PC-3 (cell line): ENCODE measurements around the gene SH3RF1. TPM values are rescaled to one million over a fixed set of nuclear protein-coding genes. Genes with fewer than 3 reads are reported as not detected.

Experiments used
- ATAC-seq: fragments of 200-7000 bp; cut with Tn5 transposase; 2 replicates; pipeline ENCODE4 v1.9.1; 2020; ENCODE audit warnings: mild to moderate bottlenecking, moderate library complexity
- BruUV-seq: library from RNA; stranded (reverse); fragments of 400-500 nt; replicated peaks from 2 replicates; lab custom pipeline; 2021; lab: Mats Ljungman, UMichigan
- CTCF ChIA-PET: fragments of 300-600 bp; sonication (Branson Sonifier 250); formaldehyde crosslinking; loops from one replicate; lab custom pipeline; 2022; ENCODE audit warnings: antibody characterized with exemption; lab: Charles Lee
- POLR2A ChIA-PET: fragments of 300-600 bp; sonication (Branson Sonifier 250); formaldehyde crosslinking; loops from one replicate; lab custom pipeline; 2022; ENCODE audit warnings: antibody characterized with exemption; ENCODE audit not compliant: unreplicated experiment; lab: Charles Lee
- DNase-seq: peaks from one replicate; pipeline ENCODE4 v3.0.0-alpha.2; 2015
- H2AFZ ChIP-seq: fragments of 300-600 bp; sonication (generic); 2 replicates; pipeline ENCODE4 v1.6.0; 2016; ENCODE audit warnings: antibody characterized with exemption, low read length
- H3F3A ChIP-seq: fragments of 300-600 bp; sonication (generic); one replicate; pipeline ENCODE4 v1.6.0; 2017; ENCODE audit warnings: antibody characterized with exemption, low read length, control low read depth, mild to moderate bottlenecking; ENCODE audit not compliant: unreplicated experiment
- H3K27ac ChIP-seq: fragments of 300-600 bp; sonication (generic); 2 replicates; pipeline ENCODE4 v1.5.1; 2016; ENCODE audit warnings: mild to moderate bottlenecking, low read length
- H3K27me3 ChIP-seq: fragments of 300-600 bp; sonication (generic); 2 replicates; pipeline ENCODE4 v1.6.1; 2016; ENCODE audit warnings: low read length, mixed read lengths
- H3K36me3 ChIP-seq: fragments of 300-600 bp; sonication (generic); 2 replicates; pipeline ENCODE4 v1.6.1; 2016; ENCODE audit warnings: low read depth, mixed run types, low read length, mixed read lengths
- H3K4me1 ChIP-seq: fragments of 300-600 bp; sonication (generic); 2 replicates; pipeline ENCODE4 v1.5.1; 2016; ENCODE audit warnings: low read length; ENCODE audit not compliant: insufficient read depth
- H3K4me2 ChIP-seq: fragments of 300-600 bp; sonication (generic); 2 replicates; pipeline ENCODE4 v1.6.0; 2016; ENCODE audit warnings: low read length
- H3K4me3 ChIP-seq: fragments of 300-600 bp; sonication (generic); 2 replicates; pipeline ENCODE4 v1.5.1; 2016; ENCODE audit warnings: mild to moderate bottlenecking, low read length, mixed read lengths
- H3K79me2 ChIP-seq: fragments of 300-600 bp; sonication (generic); 2 replicates; pipeline ENCODE4 v1.6.1; 2017; ENCODE audit warnings: low read length, mixed read lengths
- H3K9ac ChIP-seq: fragments of 300-600 bp; sonication (generic); 2 replicates; pipeline ENCODE4 v1.6.0; 2016; ENCODE audit warnings: mild to moderate bottlenecking, low read length
- H3K9me2 ChIP-seq: fragments of 300-600 bp; sonication (generic); replicated peaks from 2 replicates; pipeline ENCODE4 v1.6.1; 2016; ENCODE audit warnings: mixed run types, low read length, mixed read lengths
- H3K9me3 ChIP-seq: fragments of 300-600 bp; sonication (generic); 2 replicates; pipeline ENCODE4 v1.6.1; 2016; ENCODE audit warnings: low read length, mixed read lengths
- H4K20me1 ChIP-seq: fragments of 300-600 bp; sonication (generic); 2 replicates; pipeline ENCODE4 v1.6.1; 2016; ENCODE audit warnings: low read length, mixed read lengths
- CTCF ChIP-seq: fragments of 300-600 bp; sonication (generic); conservative IDR thresholded peaks from 2 replicates; pipeline ENCODE4 v1.5.1; 2017; ENCODE audit warnings: antibody characterized with exemption, low read depth, mild to moderate bottlenecking, low read length
- EZH2 ChIP-seq: fragments of 300-600 bp; sonication (generic); IDR thresholded peaks from one replicate; pipeline ENCODE4 v1.6.1; 2017; ENCODE audit warnings: antibody characterized with exemption, mild to moderate bottlenecking, low read length; ENCODE audit not compliant: unreplicated experiment
- EZH2phosphoT487 ChIP-seq: fragments of 300-600 bp; sonication (generic); IDR thresholded peaks from 2 replicates; pipeline ENCODE4 v1.6.1; 2018; ENCODE audit warnings: mild to moderate bottlenecking, antibody characterized with exemption, low read length, borderline replicate concordance
- intact Hi-C: fragments of 100-400 bp; cut with micrococcal nuclease; formaldehyde crosslinking; loops from 2 replicates; pipeline ENCODE4 v1.9.0; 2023
- total RNA-seq: library from RNA; depleted of rRNA; stranded (reverse); fragments of >200 nt; gene quantifications from 2 replicates; pipeline ENCODE4 v1.2.3, GENCODE V29; 2014

The SH3RF1 gene
- total RNA-seq, 1 experiment from 2014 or later: 21.0 TPM

- H3K9ac ChIP-seq: no peak overlapping the region
- ATAC-seq (no peak), DNase-seq (no peak)
- H3F3A ChIP-seq: no peaks in the 10 kb centered on the region
- no peak overlapping the region for H3K27ac ChIP-seq
- H3K4me3 ChIP-seq: no peak overlapping the region
- no peak overlapping the region for H2AFZ ChIP-seq
- H4K20me1 ChIP-seq: no peaks in the 10 kb centered on the region; the same call in 1 of the 2 replicates
- no peaks in the 10 kb centered on the region for H3K9me3 ChIP-seq
- H3K36me3 ChIP-seq: peaks cover 37% of the 10 kb centered on the region
- intact Hi-C loops: no loop called here
- ChIA-PET CTCF (no interaction called here), POLR2A (no interaction called here)
- TF ChIP-seq CTCF (no peak), EZH2 (no peak), EZH2phosphoT487 (no peak)
- no peaks in the 10 kb centered on the region for H3K27me3 ChIP-seq
- no peaks in the 10 kb centered on the region for H3K9me2 ChIP-seq
- no peak overlapping the region for H3K4me2 ChIP-seq
- no TSS peak for BruUV-seq
- H3K79me2 ChIP-seq: no peaks in the 10 kb centered on the region
- H3K4me1 ChIP-seq: peaks cover 17% of the 10 kb centered on the region
Observed at GRCh38 chr4:169090484-169091215, 180.1 kb downstream of the SH3RF1 start.

- H3K4me3 ChIP-seq: no peak overlapping the region
- intact Hi-C loops: no loop called here
- no peak overlapping the region for H2AFZ ChIP-seq
- H3K27me3 ChIP-seq: no peaks in the 10 kb centered on the region
- ChIA-PET POLR2A (no interaction called here), CTCF (no interaction called here)
- no peak overlapping the region for H3K4me2 ChIP-seq
- no peak for DNase-seq
- H3K9me2 ChIP-seq: no peaks in the 10 kb centered on the region
- BruUV-seq: no TSS peak
- peaks cover 35% of the 10 kb centered on the region for H3K36me3 ChIP-seq
- H3K9me3 ChIP-seq: no peaks in the 10 kb centered on the region
- no peak for TF ChIP-seq EZH2
- TF ChIP-seq EZH2phosphoT487: no peak
- TF ChIP-seq CTCF: no peak
- H4K20me1 ChIP-seq: no peaks in the 10 kb centered on the region; the same call in 1 of the 2 replicates
- peaks cover 17% of the 10 kb centered on the region for H3K4me1 ChIP-seq
- H3K27ac ChIP-seq: no peak overlapping the region
- no peaks in the 10 kb centered on the region for H3F3A ChIP-seq
- no peak overlapping the region for H3K9ac ChIP-seq
- ATAC-seq: no peak
- no peaks in the 10 kb centered on the region for H3K79me2 ChIP-seq
Observed at GRCh38 chr4:169089004-169089403, 181.8 kb downstream of the SH3RF1 start.

GRCh38 chr4:169084954-169085353 is 185.8 kb downstream of the SH3RF1 start:
- no peak for TF ChIP-seq CTCF
- no peak for TF ChIP-seq EZH2
- no peak for TF ChIP-seq EZH2phosphoT487
- Histone ChIP-seq H3F3A (no peaks in the 10 kb centered on the region), H3K79me2 (no peaks in the 10 kb centered on the region), H3K9me2 (no peaks in the 10 kb centered on the region), H4K20me1 (no peaks in the 10 kb centered on the region), H3K4me3 (no peak overlapping the region), H3K9me3 (no peaks in the 10 kb centered on the region), H3K27me3 (no peaks in the 10 kb centered on the region), H3K36me3 (peaks cover 7% of the 10 kb centered on the region; the same call in 1 of the 2 replicates), H3K9ac (no peak overlapping the region), H3K4me2 (no peak overlapping the region), H3K27ac (no peak overlapping the region), H3K4me1 (peaks cover 15% of the 10 kb centered on the region), H2AFZ (no peak overlapping the region)
- intact Hi-C loops: loop anchor here (5.0 kb wide), 2 partner anchors 32 to 182 kb away; no protein-coding TSS in a partner anchor
- ATAC-seq (no peak), DNase-seq (no peak)
- BruUV-seq: no TSS peak
- ChIA-PET POLR2A (no interaction called here), CTCF (no interaction called here)
